Activated naive CD8-positive, alpha-beta T cell treated with anti-CD3 and anti-CD28 coated beads, Interleukin-2, amount 50 U/mL, for 24 hours (primary cell): ENCODE measurements around the gene E2F7.

Experiments
- ATAC-seq: fragments of 150-1000 bp; cut with Tn5 transposase; one replicate; pipeline ENCODE4 v1.10.0; 2021
- DNase-seq: peaks from one replicate; pipeline ENCODE4 v3.0.0; 2021
- H3K27ac Mint-ChIP-seq: one replicate; pipeline ENCODE4 v1.8.0; 2021; ENCODE audit warnings: mild to moderate bottlenecking, mixed read lengths
- H3K27me3 Mint-ChIP-seq: one replicate; pipeline ENCODE4 v1.8.0; 2021; ENCODE audit warnings: mixed read lengths
- H3K36me3 Mint-ChIP-seq: one replicate; pipeline ENCODE4 v1.8.0; 2021; ENCODE audit warnings: low read depth, mixed read lengths
- H3K4me1 Mint-ChIP-seq: one replicate; pipeline ENCODE4 v1.8.0; 2021; ENCODE audit warnings: mixed read lengths
- H3K4me3 Mint-ChIP-seq: one replicate; pipeline ENCODE4 v1.8.0; 2021; ENCODE audit warnings: mild to moderate bottlenecking, moderate library complexity, mixed read lengths
- H3K9me3 Mint-ChIP-seq: one replicate; pipeline ENCODE4 v1.8.0; 2021; ENCODE audit warnings: mixed read lengths

The E2F7 gene

DNA sequence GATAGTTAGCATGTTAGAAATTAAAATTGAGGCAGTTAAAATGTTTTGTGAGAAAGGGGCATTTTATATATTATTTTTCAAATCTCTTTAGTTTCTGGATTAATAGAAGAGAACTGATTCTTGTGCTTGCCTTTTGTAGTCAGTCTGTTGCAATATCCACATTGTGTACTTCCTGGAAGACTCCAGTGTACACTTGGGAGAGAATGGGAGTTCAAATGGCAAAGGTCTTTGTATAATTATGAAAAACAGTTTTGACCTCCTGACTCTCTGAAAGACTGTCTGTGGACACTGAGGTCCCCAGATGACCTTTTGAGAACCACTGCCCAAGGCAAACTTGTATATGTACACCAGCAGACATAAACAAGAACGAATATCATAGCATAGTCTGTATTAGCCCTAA is 12.1 kb downstream of the E2F7 start:
- no peaks in the 10 kb centered on the region for H3K27me3 Mint-ChIP-seq
- no peak overlapping the region for H3K4me3 Mint-ChIP-seq
- no peaks in the 10 kb centered on the region for H3K4me1 Mint-ChIP-seq
- H3K36me3 Mint-ChIP-seq: peaks cover 7% of the 10 kb centered on the region
- no peak overlapping the region for H3K27ac Mint-ChIP-seq
- H3K9me3 Mint-ChIP-seq: no peaks in the 10 kb centered on the region
- ATAC-seq (no peak), DNase-seq (no peak)

DNA sequence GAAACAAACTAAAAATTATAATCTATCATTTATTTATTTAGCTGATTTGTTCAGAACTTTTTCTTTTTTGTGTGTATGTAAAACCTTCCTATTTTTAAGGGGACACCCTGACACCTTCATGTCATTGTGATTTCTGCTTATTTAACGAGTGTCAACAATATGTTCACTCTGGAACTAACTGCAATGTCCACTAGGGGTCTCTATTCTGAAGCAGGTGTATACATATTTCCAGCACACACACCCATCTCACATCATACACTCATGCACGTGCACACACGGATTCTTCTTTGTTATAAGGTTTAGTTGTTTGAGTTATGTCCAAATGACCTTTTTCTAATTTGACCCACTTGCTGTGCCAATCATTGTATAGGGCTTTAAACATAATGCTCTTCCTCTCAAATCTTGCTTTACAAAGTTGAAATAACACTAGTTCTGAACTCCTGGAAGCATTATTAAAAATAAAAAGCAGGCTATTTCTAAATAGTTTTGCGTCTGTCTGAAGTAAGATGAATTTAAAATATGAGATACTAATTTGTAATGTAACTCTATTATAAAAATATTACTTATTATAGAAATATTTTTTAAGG is 15.5 kb downstream of the E2F7 start:
- Mint-ChIP-seq H3K4me3 (no peak overlapping the region), H3K9me3 (no peaks in the 10 kb centered on the region), H3K27ac (no peak overlapping the region), H3K36me3 (peaks cover 10% of the 10 kb centered on the region), H3K4me1 (no peaks in the 10 kb centered on the region), H3K27me3 (no peaks in the 10 kb centered on the region)
- DNase-seq: no peak
- peak; percentile 63 for ATAC-seq

DNA sequence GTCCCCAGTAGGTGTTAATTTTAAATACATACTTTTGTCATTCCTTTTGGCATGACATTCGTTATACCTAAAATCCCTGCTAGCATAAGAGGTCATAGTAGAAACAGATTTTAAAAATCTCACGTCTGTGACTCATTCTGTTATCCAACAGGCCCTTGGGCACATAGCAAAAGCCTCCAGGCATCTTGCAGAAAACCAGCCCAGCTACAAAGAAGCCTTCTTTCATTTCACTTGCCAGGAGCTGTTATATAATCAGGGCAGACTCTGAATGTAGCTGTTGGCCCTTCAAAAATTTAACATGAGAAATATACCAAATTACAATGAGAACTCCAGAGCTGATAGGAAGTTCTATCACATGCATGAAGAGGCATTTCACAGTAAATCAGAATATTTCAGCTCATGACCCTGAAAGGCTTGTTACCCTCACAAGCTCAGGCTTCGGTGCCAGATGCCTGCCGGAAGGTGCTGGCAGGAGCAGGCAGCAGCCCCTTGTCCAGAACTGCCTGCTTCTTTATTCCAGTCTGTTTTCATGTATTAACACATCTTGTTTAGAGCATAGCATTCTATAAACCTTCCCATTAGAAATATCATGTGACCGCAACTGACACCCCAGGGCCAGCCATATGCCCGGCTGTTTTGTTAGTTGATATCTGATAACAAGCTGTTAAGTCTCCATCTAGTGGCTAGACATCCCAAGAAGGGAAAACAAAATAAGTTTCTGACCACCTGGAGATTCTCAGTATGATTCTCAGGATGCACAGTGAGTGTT is 17.8 kb downstream of the E2F7 start:
- Mint-ChIP-seq H3K36me3 (peaks cover 7% of the 10 kb centered on the region), H3K9me3 (no peaks in the 10 kb centered on the region), H3K4me3 (no peak overlapping the region), H3K27me3 (no peaks in the 10 kb centered on the region), H3K27ac (no peak overlapping the region), H3K4me1 (no peaks in the 10 kb centered on the region)
- DNase-seq (no peak), ATAC-seq (no peak)

DNA sequence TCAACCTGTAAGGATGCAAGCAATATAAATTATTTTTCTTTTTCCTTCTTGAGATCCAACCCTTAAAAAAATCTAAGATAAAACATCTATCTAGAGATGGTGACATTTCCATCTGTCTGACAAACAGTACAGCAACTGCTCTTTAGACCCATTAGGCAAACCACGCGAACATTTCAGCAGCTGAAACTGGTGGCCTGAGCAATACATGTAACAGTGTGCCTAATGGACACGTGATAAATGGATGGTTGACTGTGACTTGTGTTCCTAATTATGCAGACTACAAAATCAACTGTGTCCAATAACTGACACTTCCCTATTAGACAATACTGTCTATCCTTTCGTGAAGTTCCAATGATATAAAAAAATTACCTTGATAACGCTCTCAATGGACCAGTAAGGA is 18.9 kb downstream of the E2F7 start:
- Mint-ChIP-seq H3K9me3 (no peaks in the 10 kb centered on the region), H3K27ac (no peak overlapping the region), H3K4me1 (no peaks in the 10 kb centered on the region), H3K27me3 (no peaks in the 10 kb centered on the region), H3K4me3 (no peak overlapping the region), H3K36me3 (peaks cover 8% of the 10 kb centered on the region)
- DNase-seq (no peak), ATAC-seq (no peak)

DNA sequence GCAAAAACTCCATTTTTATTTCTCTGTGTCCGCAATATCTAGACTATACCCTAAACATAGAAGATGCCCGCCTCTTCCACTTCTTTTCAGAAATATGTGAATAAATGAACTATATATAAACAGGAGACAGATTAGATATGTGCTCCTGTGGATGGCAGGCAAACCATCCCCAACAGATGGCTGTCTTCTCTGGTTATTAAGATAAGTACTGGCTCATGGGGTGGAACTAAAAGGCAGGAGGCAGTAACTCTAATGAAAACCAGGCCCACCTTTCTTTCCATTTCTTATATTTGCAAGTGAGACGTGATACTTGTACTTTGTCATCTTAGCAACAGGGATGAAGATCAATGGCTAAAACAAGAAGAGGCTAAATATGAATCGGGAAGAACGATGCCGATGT is 20.2 kb downstream of the E2F7 start:
- no peaks in the 10 kb centered on the region for H3K9me3 Mint-ChIP-seq
- no peaks in the 10 kb centered on the region for H3K27me3 Mint-ChIP-seq
- peaks cover 8% of the 10 kb centered on the region for H3K36me3 Mint-ChIP-seq
- ATAC-seq (no peak), DNase-seq (no peak)
- no peak overlapping the region for H3K27ac Mint-ChIP-seq
- H3K4me1 Mint-ChIP-seq: no peaks in the 10 kb centered on the region
- H3K4me3 Mint-ChIP-seq: no peak overlapping the region

DNA sequence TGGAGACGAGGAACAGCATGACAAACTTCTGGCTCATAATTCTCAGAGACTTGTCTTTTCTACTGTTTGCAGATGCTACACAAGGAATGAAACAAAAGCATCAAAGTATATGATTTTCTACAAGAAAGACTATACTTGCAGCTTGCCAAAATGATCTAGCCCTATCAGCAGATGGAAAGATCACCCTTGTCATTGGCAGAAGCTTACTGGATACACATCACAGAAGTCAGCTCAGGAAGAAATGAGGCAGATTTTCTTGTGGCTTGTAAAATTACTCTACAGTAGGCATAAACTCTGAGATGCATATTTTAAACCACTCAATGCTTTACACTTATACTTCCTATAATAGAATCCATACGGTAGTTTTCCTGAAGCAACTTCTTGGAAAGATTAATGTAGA is 20.6 kb downstream of the E2F7 start:
- DNase-seq: no peak
- Mint-ChIP-seq H3K4me1 (no peaks in the 10 kb centered on the region), H3K9me3 (no peaks in the 10 kb centered on the region), H3K27ac (no peak overlapping the region), H3K4me3 (no peak overlapping the region), H3K27me3 (no peaks in the 10 kb centered on the region), H3K36me3 (peaks cover 8% of the 10 kb centered on the region)
- no peak for ATAC-seq

DNA sequence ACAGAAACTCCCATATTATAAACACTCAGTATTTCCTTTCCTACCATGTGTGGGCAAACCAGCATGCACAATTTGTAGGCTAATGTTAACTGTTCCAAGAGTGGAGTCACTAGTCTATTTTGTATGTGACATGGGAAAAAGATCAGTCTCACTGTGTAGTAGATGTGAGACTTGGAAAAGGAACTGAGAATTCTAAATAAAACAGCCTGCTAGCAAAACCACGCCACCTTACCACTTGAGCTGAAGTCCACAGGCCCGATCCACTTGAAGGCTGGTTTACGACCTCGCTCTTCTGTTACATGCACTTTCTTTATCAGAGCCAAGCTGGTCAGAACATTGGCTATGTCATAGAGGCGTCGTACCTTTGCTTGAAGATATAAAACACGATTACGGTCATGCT is 22.5 kb downstream of the E2F7 start:
- ATAC-seq: no peak
- Mint-ChIP-seq H3K4me1 (no peaks in the 10 kb centered on the region), H3K9me3 (peaks cover under 1% of the 10 kb centered on the region), H3K36me3 (peaks cover 10% of the 10 kb centered on the region), H3K27ac (no peak overlapping the region), H3K27me3 (no peaks in the 10 kb centered on the region), H3K4me3 (no peak overlapping the region)
- no peak for DNase-seq

DNA sequence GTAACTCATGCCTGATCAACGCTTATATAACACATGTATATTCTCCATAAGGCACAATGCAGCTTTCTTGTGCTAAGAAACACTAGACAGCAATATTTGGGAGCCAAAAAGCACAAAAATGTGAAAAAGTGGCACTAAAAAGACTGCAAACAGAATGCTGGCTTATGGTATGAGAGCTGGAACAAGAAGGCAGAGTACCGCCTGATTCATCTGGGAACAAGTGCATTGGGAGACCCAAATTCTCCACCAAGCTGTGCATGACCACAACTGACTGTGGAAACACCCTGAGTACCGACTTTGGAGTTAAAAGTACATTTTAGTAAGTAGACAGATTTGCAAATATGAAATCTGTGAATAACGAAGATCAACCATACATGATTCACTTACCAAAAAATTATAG is 25.1 kb downstream of the E2F7 start:
- no peak for ATAC-seq
- peaks cover 8% of the 10 kb centered on the region for H3K36me3 Mint-ChIP-seq
- no peak overlapping the region for H3K27ac Mint-ChIP-seq
- no peaks in the 10 kb centered on the region for H3K4me1 Mint-ChIP-seq
- no peak for DNase-seq
- H3K9me3 Mint-ChIP-seq: peaks cover 9% of the 10 kb centered on the region
- no peaks in the 10 kb centered on the region for H3K27me3 Mint-ChIP-seq
- no peak overlapping the region for H3K4me3 Mint-ChIP-seq

DNA sequence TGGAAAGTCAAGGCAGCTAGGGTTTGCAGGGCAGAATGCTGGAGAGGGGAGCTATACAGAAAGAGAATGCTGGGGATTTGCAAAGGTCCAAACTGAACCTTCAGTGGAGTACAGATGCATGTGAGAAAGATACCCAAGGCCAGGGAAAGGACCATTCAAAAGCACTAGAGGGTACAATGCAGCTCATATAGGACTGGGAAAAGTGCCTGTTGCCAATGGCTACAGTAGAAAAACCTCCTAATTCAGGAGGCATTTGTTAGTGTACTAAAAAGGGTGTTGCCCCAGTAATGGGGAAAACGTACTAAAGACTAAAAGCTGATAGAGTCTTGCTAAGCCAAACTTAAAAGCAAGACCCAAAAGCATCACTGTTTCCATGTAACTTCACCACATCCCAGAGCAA is 30.1 kb downstream of the E2F7 start:
- H3K4me1 Mint-ChIP-seq: peaks cover 4% of the 10 kb centered on the region
- no peak overlapping the region for H3K4me3 Mint-ChIP-seq
- ATAC-seq (no peak), DNase-seq (no peak)
- H3K9me3 Mint-ChIP-seq: peaks cover 9% of the 10 kb centered on the region
- H3K27me3 Mint-ChIP-seq: no peaks in the 10 kb centered on the region
- peaks cover 17% of the 10 kb centered on the region for H3K36me3 Mint-ChIP-seq
- no peak overlapping the region for H3K27ac Mint-ChIP-seq

DNA sequence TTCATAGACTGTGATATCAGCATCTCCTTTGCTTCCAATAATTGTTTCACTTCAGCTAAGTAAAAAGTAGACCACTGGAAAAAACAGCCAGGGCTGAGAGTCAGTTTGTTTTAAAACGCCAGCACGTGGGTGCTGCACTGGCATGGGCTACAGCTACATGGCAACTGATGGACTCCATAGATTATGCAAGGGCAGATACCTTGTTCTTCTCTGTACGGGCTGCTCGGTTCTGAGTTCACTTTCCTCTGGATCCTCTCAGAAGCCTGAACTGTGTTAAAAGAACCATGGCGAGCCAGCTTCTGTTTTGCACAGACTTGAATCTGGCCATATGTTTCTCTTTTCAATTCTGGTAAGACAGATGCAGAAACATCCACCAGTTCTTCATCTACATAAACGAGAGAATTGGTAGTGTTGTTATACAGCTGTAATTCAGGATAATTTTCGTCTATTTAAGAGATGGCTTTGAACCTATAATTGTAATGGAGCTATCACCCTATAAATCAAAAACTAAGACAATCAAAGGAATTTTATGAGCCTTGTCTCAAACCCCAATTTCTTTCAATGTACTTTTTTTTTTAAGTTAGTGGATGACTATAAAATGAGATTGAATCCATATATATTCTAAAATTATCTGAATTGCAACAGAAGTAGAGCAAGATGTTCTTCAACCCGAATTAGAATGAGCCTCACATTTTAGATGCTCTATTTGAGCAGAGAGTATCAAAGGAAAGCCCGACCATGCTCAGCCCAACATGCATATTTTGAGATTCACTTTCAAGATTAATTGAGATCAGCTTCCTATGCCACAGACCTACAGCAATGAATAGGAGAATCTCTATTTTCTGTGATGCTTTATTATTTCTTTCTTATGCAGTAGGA is 31.5 kb downstream of the E2F7 start:
- peaks cover 20% of the 10 kb centered on the region for H3K36me3 Mint-ChIP-seq
- H3K4me3 Mint-ChIP-seq: no peak overlapping the region
- H3K27me3 Mint-ChIP-seq: no peaks in the 10 kb centered on the region
- DNase-seq: no peak
- H3K27ac Mint-ChIP-seq: no peak overlapping the region
- no peak for ATAC-seq
- H3K4me1 Mint-ChIP-seq: peaks cover 4% of the 10 kb centered on the region
- peaks cover 9% of the 10 kb centered on the region for H3K9me3 Mint-ChIP-seq

DNA sequence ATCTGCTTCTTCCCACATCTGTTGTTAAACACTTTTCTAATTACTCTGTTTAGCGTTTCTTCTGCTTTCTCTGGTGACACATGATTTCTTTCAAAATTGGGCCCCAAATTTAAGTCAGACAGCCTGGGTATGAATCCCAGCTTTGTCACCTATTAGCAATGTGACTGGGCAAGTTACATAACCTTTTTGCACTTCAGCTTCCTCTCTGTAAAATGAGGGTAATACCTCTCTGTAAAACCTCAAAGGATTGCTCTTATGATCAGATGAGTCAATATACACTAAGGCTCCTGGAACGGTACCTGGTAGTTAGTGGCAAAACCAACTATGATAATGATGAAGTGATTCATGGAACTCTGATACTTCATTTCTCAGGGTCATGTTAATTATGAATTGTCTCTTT is 33.0 kb downstream of the E2F7 start:
- no peaks in the 10 kb centered on the region for H3K27me3 Mint-ChIP-seq
- peaks cover 4% of the 10 kb centered on the region for H3K4me1 Mint-ChIP-seq
- H3K4me3 Mint-ChIP-seq: no peak overlapping the region
- H3K9me3 Mint-ChIP-seq: peaks cover 4% of the 10 kb centered on the region
- peak; percentile 53 for ATAC-seq
- H3K27ac Mint-ChIP-seq: no peak overlapping the region
- no peak for DNase-seq
- H3K36me3 Mint-ChIP-seq: peaks cover 20% of the 10 kb centered on the region

DNA sequence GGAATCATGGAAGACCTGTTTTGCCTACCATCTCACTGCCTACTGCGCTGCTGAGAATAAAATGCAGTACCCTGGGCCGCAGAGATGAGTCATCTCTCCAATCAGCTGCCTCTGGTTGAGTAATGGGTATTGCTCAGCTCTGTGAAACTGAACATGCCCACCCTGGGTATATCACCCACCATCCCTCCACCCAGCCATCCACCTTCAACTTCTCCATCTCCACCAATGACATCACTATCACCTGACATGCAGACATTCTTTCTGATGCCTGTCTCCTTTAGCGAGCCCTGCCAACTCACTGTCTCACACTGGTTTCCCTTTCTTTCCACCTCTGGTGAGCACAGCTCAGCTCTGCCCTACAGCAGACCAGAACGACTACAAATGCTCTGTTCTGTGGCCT is 33.6 kb downstream of the E2F7 start:
- H3K36me3 Mint-ChIP-seq: peaks cover 19% of the 10 kb centered on the region
- H3K9me3 Mint-ChIP-seq: no peaks in the 10 kb centered on the region
- peaks cover 4% of the 10 kb centered on the region for H3K4me1 Mint-ChIP-seq
- ATAC-seq (peak; percentile 31), DNase-seq (no peak)
- H3K4me3 Mint-ChIP-seq: no peak overlapping the region
- H3K27me3 Mint-ChIP-seq: no peaks in the 10 kb centered on the region
- no peak overlapping the region for H3K27ac Mint-ChIP-seq

DNA sequence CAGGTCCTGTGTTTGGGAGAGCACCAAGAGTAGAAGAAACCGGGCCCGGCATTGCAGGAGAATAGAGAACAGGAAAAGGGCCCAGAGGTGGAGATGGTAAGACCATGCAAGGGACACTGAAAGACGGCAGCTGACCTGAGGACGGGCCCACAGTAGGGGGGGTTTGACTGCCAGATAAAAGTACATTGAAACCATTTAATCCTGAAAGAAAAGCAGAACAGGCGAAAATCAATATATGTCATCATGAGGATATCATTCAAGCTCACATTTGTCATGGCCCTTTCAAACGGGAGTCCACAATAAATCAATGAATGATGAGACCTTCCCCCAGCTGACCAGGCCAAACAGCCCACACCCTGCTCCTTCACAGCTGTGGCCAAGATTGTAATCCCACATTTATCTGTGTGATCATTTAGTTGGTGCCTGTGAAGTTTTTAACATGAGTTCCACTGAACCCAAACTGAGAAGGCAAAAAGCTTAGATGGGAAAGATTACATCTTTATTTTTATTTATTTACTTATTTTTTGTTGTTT is 39.5 kb downstream of the E2F7 start:
- DNase-seq: no peak
- no peak for ATAC-seq
- Mint-ChIP-seq H3K4me1 (no peaks in the 10 kb centered on the region), H3K9me3 (no peaks in the 10 kb centered on the region), H3K27me3 (no peaks in the 10 kb centered on the region), H3K27ac (no peak overlapping the region), H3K4me3 (no peak overlapping the region), H3K36me3 (peaks cover 6% of the 10 kb centered on the region)

DNA sequence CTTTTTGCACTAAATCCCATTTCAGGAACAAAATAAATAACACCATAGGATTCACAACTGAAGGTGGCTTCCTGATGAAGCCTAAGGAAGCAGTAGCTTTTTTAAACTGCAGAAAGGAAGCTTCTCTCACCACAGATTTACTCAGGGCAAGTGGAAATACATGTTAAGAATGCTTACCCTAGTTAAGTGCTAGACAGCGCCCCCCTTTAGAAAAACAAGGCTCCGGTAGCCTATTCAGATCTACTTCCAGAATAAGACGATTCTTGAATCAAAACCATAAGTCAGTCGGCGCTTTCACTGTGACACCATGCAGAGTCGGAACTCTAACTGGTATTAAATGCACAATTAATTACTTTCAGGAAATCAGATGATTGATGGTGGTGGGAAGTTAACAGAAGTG is 41.9 kb downstream of the E2F7 start:
- Mint-ChIP-seq H3K27ac (no peak overlapping the region), H3K4me3 (no peak overlapping the region), H3K36me3 (no peaks in the 10 kb centered on the region), H3K27me3 (no peaks in the 10 kb centered on the region), H3K4me1 (no peaks in the 10 kb centered on the region), H3K9me3 (no peaks in the 10 kb centered on the region)
- DNase-seq: no peak
- ATAC-seq: no peak

DNA sequence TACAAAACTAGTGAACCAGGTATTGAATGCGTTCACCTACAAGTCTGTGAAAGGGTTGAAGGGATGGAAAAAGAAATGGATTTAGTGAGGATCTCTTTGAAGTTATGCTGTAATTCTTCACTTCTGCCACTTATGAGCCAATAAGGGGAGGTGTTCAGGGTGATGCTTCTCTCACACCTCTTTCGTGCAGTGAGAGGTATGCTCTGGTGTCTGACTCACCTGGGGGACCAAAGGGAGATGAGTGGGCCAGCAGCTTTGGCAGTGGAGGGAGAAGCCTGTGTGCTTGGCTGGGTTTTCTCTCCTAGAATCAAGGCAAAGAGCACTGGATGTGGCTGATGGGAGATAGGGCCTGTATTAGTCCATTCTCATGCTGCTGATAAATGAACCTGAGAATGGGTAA is 45.4 kb downstream of the E2F7 start:
- Mint-ChIP-seq H3K4me1 (no peaks in the 10 kb centered on the region), H3K36me3 (no peaks in the 10 kb centered on the region), H3K27ac (no peak overlapping the region), H3K4me3 (no peak overlapping the region), H3K27me3 (no peaks in the 10 kb centered on the region), H3K9me3 (no peaks in the 10 kb centered on the region)
- DNase-seq: no peak
- ATAC-seq: peak; percentile 36
